H1 (cell line): ENCODE data around the gene EGFL6. TPM values are rescaled to one million over a fixed set of nuclear protein-coding genes. Genes with fewer than 3 reads are reported as not detected.

Source experiments
- CTCF ChIA-PET: fragments of 300-600 bp; sonication (Branson Sonifier 250); formaldehyde crosslinking; loops from one replicate; lab custom pipeline; 2021; ENCODE audit not compliant: partially characterized antibody; lab: Charles Lee
- POLR2A ChIA-PET: fragments of 300-600 bp; sonication (Branson Sonifier 250); formaldehyde crosslinking; loops from one replicate; lab custom pipeline; 2021; ENCODE audit warnings: inconsistent platforms; ENCODE audit not compliant: partially characterized antibody; lab: Charles Lee
- DNase-seq, 2 experiments: peaks; one replicate each; pipeline versions ENCODE4 v3.0.0 to v3.0.0-alpha.2; 2010 to 2022; ENCODE audit warnings: low spot score in 2 of 2, low read depth in 1 of 2, mixed read lengths in 1 of 2
- FAIRE-seq: peaks from 2 replicates; lab custom pipeline; 2011; peaks lifted over from hg19 to GRCh38; lab: Jason Lieb, UNC
- H2AFZ ChIP-seq: 2 replicates; pipeline ENCODE4 v1.8.1; 2012; ENCODE audit warnings: low read length, inconsistent platforms
- H2AK5ac ChIP-seq: 2 replicates; pipeline ENCODE4 v1.6.1; 2013; ENCODE audit warnings: low read depth, low read length
- H2BK120ac ChIP-seq: replicated peaks from 2 replicates; pipeline ENCODE3; 2013; ENCODE audit warnings: low read depth, low read length, inconsistent platforms
- H2BK12ac ChIP-seq: 2 replicates; pipeline ENCODE4 v1.6.1; 2013; ENCODE audit warnings: low read depth, low read length
- H2BK15ac ChIP-seq: 2 replicates; pipeline ENCODE4 v1.6.1; 2013; ENCODE audit warnings: low read length
- H2BK20ac ChIP-seq: 2 replicates; pipeline ENCODE4 v1.6.1; 2013; ENCODE audit warnings: low read length
- H2BK5ac ChIP-seq: 2 replicates; pipeline ENCODE4 v1.6.1; 2013; ENCODE audit warnings: low read depth, low read length
- H3K14ac ChIP-seq: 2 replicates; pipeline ENCODE4 v1.6.1; 2013; ENCODE audit warnings: inconsistent platforms; ENCODE audit not compliant: insufficient read length
- H3K18ac ChIP-seq: 2 replicates; pipeline ENCODE4 v1.6.1; 2013; ENCODE audit warnings: low read length; ENCODE audit errors: extremely low read depth
- H3K23ac ChIP-seq: 2 replicates; pipeline ENCODE4 v1.6.1; 2013; ENCODE audit warnings: inconsistent platforms; ENCODE audit not compliant: insufficient read length
- H3K23me2 ChIP-seq: 2 replicates; pipeline ENCODE4 v1.6.1; 2013; ENCODE audit warnings: low read depth, low read length
- H3K27ac ChIP-seq: 2 replicates; pipeline ENCODE4 v1.6.1; 2011; ENCODE audit warnings: low read depth, low read length, inconsistent platforms
- H3K27me3 ChIP-seq, 4 experiments: replicated peaks in 1 of 4; 1 replicate in 1 of 4; 2 replicates in 3 of 4; pipeline versions ENCODE4 v1.6.1 to v1.8.1; 2011 to 2013; ENCODE audit warnings: low read length in 3 of 4, mild to moderate bottlenecking in 3 of 4, inconsistent platforms in 2 of 4, mixed read lengths in 2 of 4, moderate library complexity in 1 of 4; ENCODE audit not compliant: control insufficient read depth in 3 of 4, insufficient read depth in 3 of 4; ENCODE audit errors: extremely low read depth in 1 of 4
- H3K36me3 ChIP-seq, 4 experiments: 2 replicates each; pipeline versions ENCODE4 v1.6.1 to v1.8.1; 2011 to 2013; ENCODE audit warnings: mild to moderate bottlenecking in 4 of 4, low read length in 3 of 4, moderate library complexity in 2 of 4, control low read depth in 1 of 4, inconsistent platforms in 1 of 4; ENCODE audit not compliant: insufficient read depth in 4 of 4, control insufficient read depth in 2 of 4
- H3K4ac ChIP-seq: replicated peaks from 2 replicates; pipeline ENCODE3; 2013; ENCODE audit warnings: low read length, low read depth, mixed read lengths, inconsistent platforms; ENCODE audit not compliant: insufficient read length
- H3K4me1 ChIP-seq, 4 experiments: replicated peaks in 1 of 4; 1 replicate in 1 of 4; 2 replicates in 3 of 4; pipeline versions ENCODE4 v1.6.1 to v1.8.1; 2011 to 2013; ENCODE audit warnings: low read length in 3 of 4, inconsistent platforms in 2 of 4, mixed read lengths in 1 of 4; ENCODE audit not compliant: insufficient read depth in 4 of 4, control insufficient read depth in 3 of 4
- H3K4me2 ChIP-seq, 2 experiments: 2 replicates each; pipeline versions ENCODE4 v1.6.1 to v1.8.1; 2011 to 2013; ENCODE audit warnings: low read depth in 2 of 2, low read length in 2 of 2, control low read depth in 1 of 2, inconsistent platforms in 1 of 2, mild to moderate bottlenecking in 1 of 2; ENCODE audit not compliant: insufficient read depth in 1 of 2
- H3K4me3 ChIP-seq, 4 experiments: fragments of 200-600, 300-600 bp in 1 of 4; sonication (generic), shearing (Covaris generic), sonication (Bioruptor Twin) in 1 of 4; 2 replicates each; pipeline versions ENCODE4 v1.5.1 to v1.8.1; 2011 to 2016; ENCODE audit warnings: low read length in 4 of 4, low read depth in 3 of 4, control low read depth in 2 of 4, inconsistent platforms in 2 of 4, mild to moderate bottlenecking in 2 of 4, mixed read lengths in 1 of 4, moderate library complexity in 1 of 4; ENCODE audit not compliant: insufficient read depth in 2 of 4; ENCODE audit errors: extremely low read depth in 1 of 4
- H3K56ac ChIP-seq: replicated peaks from 2 replicates; pipeline ENCODE3; 2013; ENCODE audit warnings: low read depth, mild to moderate bottlenecking, mixed read lengths, low read length, inconsistent platforms; ENCODE audit not compliant: insufficient read length
- H3K79me1 ChIP-seq: 2 replicates; pipeline ENCODE4 v1.6.1; 2013; ENCODE audit warnings: low read depth, low read length, control low read depth
- H3K79me2 ChIP-seq, 2 experiments: 2 replicates each; pipeline versions ENCODE4 v1.6.1 to v1.8.1; 2012 to 2013; ENCODE audit warnings: low read length in 2 of 2, mild to moderate bottlenecking in 2 of 2, inconsistent platforms in 1 of 2; ENCODE audit not compliant: insufficient read depth in 2 of 2, control insufficient read depth in 1 of 2
- H3K9ac ChIP-seq, 4 experiments: replicated peaks in 1 of 4; 1 replicate in 1 of 4; 2 replicates in 3 of 4; pipeline versions ENCODE4 v1.6.1 to v1.8.1; 2011 to 2013; ENCODE audit warnings: low read depth in 3 of 4, low read length in 3 of 4, control low read depth in 2 of 4, mild to moderate bottlenecking in 2 of 4, moderate library complexity in 2 of 4, inconsistent platforms in 1 of 4; ENCODE audit errors: extremely low read depth in 1 of 4
- H3K9me3 ChIP-seq, 2 experiments: 2 replicates each; pipeline versions ENCODE4 v1.6.1 to v1.8.1; 2012 to 2013; ENCODE audit warnings: mild to moderate bottlenecking in 2 of 2, moderate library complexity in 2 of 2, control low read depth in 1 of 2, inconsistent platforms in 1 of 2, low read depth in 1 of 2, low read length in 1 of 2, mixed read lengths in 1 of 2; ENCODE audit not compliant: insufficient read depth in 2 of 2
- H4K20me1 ChIP-seq, 2 experiments: replicated peaks in 1 of 2; 2 replicates each; pipeline versions ENCODE3 to v1.8.1; 2011 to 2013; ENCODE audit warnings: inconsistent platforms in 2 of 2, low read length in 2 of 2, mild to moderate bottlenecking in 1 of 2; ENCODE audit not compliant: insufficient read depth in 2 of 2, control insufficient read depth in 1 of 2
- H4K5ac ChIP-seq: 2 replicates; pipeline ENCODE4 v1.6.1; 2013; ENCODE audit warnings: low read length, low read depth, mixed read lengths, inconsistent platforms; ENCODE audit not compliant: insufficient read length
- H4K8ac ChIP-seq: 2 replicates; pipeline ENCODE4 v1.8.0; 2013; ENCODE audit warnings: mild to moderate bottlenecking, moderate library complexity, low read length, inconsistent platforms; ENCODE audit not compliant: insufficient read depth; ENCODE audit errors: extremely low read depth
- H4K91ac ChIP-seq: replicated peaks from 2 replicates; pipeline ENCODE3; 2013; ENCODE audit warnings: low read length, mixed read lengths, inconsistent platforms; ENCODE audit not compliant: insufficient read length
- CHD2 ChIP-seq: IDR thresholded peaks from 2 replicates; pipeline ENCODE4 v1.6.1; 2012; ENCODE audit warnings: low read length, improper control_type of control experiment
- CTCF ChIP-seq, 3 experiments: IDR thresholded peaks; 1 replicate in 2 of 3; 2 replicates in 1 of 3; pipeline versions ENCODE4 v1.5.1 to v1.6.1; 2011; ENCODE audit warnings: low read length in 3 of 3, mild to moderate bottlenecking in 3 of 3, inconsistent platforms in 2 of 3, low read depth in 1 of 3, moderate library complexity in 1 of 3; ENCODE audit not compliant: insufficient read depth in 1 of 3; ENCODE audit errors: control extremely low read depth in 1 of 3
- FOSL1 ChIP-seq: IDR thresholded peaks from 2 replicates; pipeline ENCODE4 v1.6.1; 2011; ENCODE audit warnings: mild to moderate bottlenecking, low read depth, low read length, moderate library complexity; ENCODE audit not compliant: insufficient read depth
- NRF1 ChIP-seq: IDR thresholded peaks from 2 replicates; pipeline ENCODE4 v1.6.1; 2011; ENCODE audit warnings: mild to moderate bottlenecking, low read depth, low read length, improper control_type of control experiment
- PHF8 ChIP-seq: fragments of 200-600 bp; sonication (generic); conservative IDR thresholded peaks from 2 replicates; pipeline ENCODE4 v1.7.1; 2012; ENCODE audit warnings: low read depth, mild to moderate bottlenecking, inconsistent platforms, low read length, moderate library complexity
- POLR2A ChIP-seq, 2 experiments: IDR thresholded peaks; 1 replicate in 1 of 2; 2 replicates in 1 of 2; pipeline ENCODE4 v1.6.1; 2011; ENCODE audit warnings: low read depth in 2 of 2, low read length in 2 of 2, mild to moderate bottlenecking in 2 of 2; ENCODE audit errors: control extremely low read depth in 1 of 2
- SRF ChIP-seq: IDR thresholded peaks from 2 replicates; pipeline ENCODE4 v1.6.1; 2011; ENCODE audit warnings: mild to moderate bottlenecking, low read depth, low read length, moderate library complexity
- SUZ12 ChIP-seq: fragments of 200-600 bp; sonication (generic); IDR thresholded peaks from 2 replicates; pipeline ENCODE4 v1.6.1; 2012; ENCODE audit warnings: mild to moderate bottlenecking, inconsistent platforms, low read length, moderate library complexity, mixed read lengths
- ZNF274 ChIP-seq: IDR thresholded peaks from 2 replicates; pipeline ENCODE4 v1.7.0; 2012; ENCODE audit warnings: low read length, borderline replicate concordance; ENCODE audit errors: extremely low read depth
- WGBS, 2 experiments: shearing (Covaris generic) in 1 of 2; methylation state at CpG; one replicate each; pipeline versions ENCODE4 v1.1.6 to v1.1.7; 2013 to 2015; ENCODE audit warnings: low lambda C conversion rate in 2 of 2, mixed read lengths in 2 of 2, inconsistent platforms in 1 of 2, low coverage in 1 of 2, missing lambda C conversion rate in 1 of 2; ENCODE audit not compliant: insufficient replicate concordance in 2 of 2, insufficient coverage in 1 of 2, insufficient read length in 1 of 2; ENCODE audit errors: extremely low coverage in 1 of 2, missing lambda C conversion rate in 1 of 2; 5-methylcytosine and 5-hydroxymethylcytosine counted together
- polyA plus RNA-seq, 7 experiments: library from polyadenylated mRNA; depleted of rRNA in 3 of 7; stranded (reverse) in 5 of 7; unstranded in 2 of 7; fragments of >200 nt in 5 of 7; fragments of 200-250 nt in 2 of 7; gene quantifications; 1 replicate in 5 of 7; 2 replicates in 1 of 7; 4 replicates in 1 of 7; pipeline versions ENCODE4 v1.2.1 to v1.2.3, GENCODE V29; 2011 to 2013; ENCODE audit warnings: missing spikeins in 2 of 7, mixed read lengths in 2 of 7
- total RNA-seq: library from RNA; stranded (reverse); fragmentation: NEBNext Ultra II Directional; extraction: Animal tissue kit (Norgen Biotek cat#: 25700); gene quantifications from 2 replicates; pipeline ENCODE4 v1.2.1, GENCODE V29; 2021

Gene EGFL6
- total and polyA plus RNA-seq, 2 of the 8 experiments (the other 6 are each of a cell fraction or from before 2014, with no cell fraction given) = 0.93 to 1.1 TPM

GRCh38 chrX:13652850-13653693 lies 83.7 kb downstream of the EGFL6 start, which contains the start of gene TCEANC:
TCEANC (plus strand) TSS chrX:13653141; CDS start chrX:13662509, 9,368 bp downstream.
- Histone ChIP-seq H3K4me2 (peak within 1 kb of the TSS; percentile 70 to 93), H2BK12ac (no peak within 1 kb of the TSS), H2BK120ac (no peak within 1 kb of the TSS), H2BK15ac (no peak within 1 kb of the TSS), H2BK5ac (0 out of 2 replicates have a peak within 1 kb of the TSS, but pooled peaks have one; percentile 24), H3K36me3 (no peaks in the 10 kb centered on the region), H2AFZ (peak within 1 kb of the TSS; percentile 78; the same call in 1 of the 2 replicates), H3K56ac (no peak within 1 kb of the TSS), H2AK5ac (no peak within 1 kb of the TSS), H3K23me2 (peaks cover 4% of the 10 kb centered on the region; the same call in 1 of the 2 replicates), H4K20me1 (no peaks in the 10 kb centered on the region), H3K23ac (no peak within 1 kb of the TSS), H2BK20ac (no peak within 1 kb of the TSS), H3K18ac (no peak within 1 kb of the TSS), H3K9me3 (no peaks in the 10 kb centered on the region), H3K14ac (no peak within 1 kb of the TSS), H4K8ac (no peak within 1 kb of the TSS), H4K91ac (peak within 1 kb of the TSS; percentile 65), H3K79me1 (no peaks in the 10 kb centered on the region), H3K4me1 (no peaks in the 10 kb centered on the region; a peak in 1 of 7 replicates), H3K27me3 (no peaks in the 10 kb centered on the region), H3K9ac (peak within 1 kb of the TSS in 2 of 4 experiments; percentile 37 to 67; a peak in 5 of 7 replicates), H3K4ac (peak within 1 kb of the TSS; percentile 85), H3K27ac (no peak within 1 kb of the TSS; the same call in 1 of the 2 replicates), H4K5ac (peak within 1 kb of the TSS; percentile 72), H3K4me3 (peak within 1 kb of the TSS; percentile 42 to 77 (median 60)), H3K79me2 (no peaks in the 10 kb centered on the region)
- 2% methylated on average over 35 of the region's 54 CpGs; no CpG with 5 or more reads in 1 of the 2 experiments for WGBS, 2 experiments
- CTCF ChIA-PET = interaction anchor here (0.6 to 1.0 kb wide), 2 partner anchors 146 to 613 kb away, joined by 3 read pairs; no protein-coding TSS in a partner anchor
- POLR2A ChIA-PET = interaction anchor here (1.1 to 1.5 kb wide), 2 partner anchors 8 to 82 kb away, joined by 3 to 4 read pairs; partner anchors contain the start of genes OFD1 and TRAPPC2
- DNase-seq (peak; percentile 78 to 80), FAIRE-seq (peak; percentile 66)
- TF ChIP-seq SUZ12 (no peak), POLR2A (IDR thresholded peaks at IDR 0.05; ENCODE audit: control extremely low read depth in 1 of 2, low read depth in 2 of 2, low read length in 2 of 2) (no peak; a peak in 1 of 3 replicates), PHF8 (no peak), ZNF274 (no peak), NRF1 (no peak), CHD2 (0 out of 2 replicates have a peak, but pooled peaks have one; percentile 41), SRF (no peak), CTCF (IDR thresholded peaks at IDR 0.05; ENCODE audit: control extremely low read depth in 1 of 3, insufficient read depth in 1 of 3, low read depth in 1 of 3, low read length in 3 of 3) (no peak), FOSL1 (no peak)
